Transverse colon (tissue), 4 donors: ENCODE results near the gene ZFAND5. TPM values are rescaled to one million over a fixed set of nuclear protein-coding genes. Genes with fewer than 3 reads are reported as not detected.

Source experiments
- DNase-seq: peaks from one replicate; pipeline ENCODE4 v3.0.0-alpha.2; 2019
- H3K27ac ChIP-seq, 4 donors: fragments of 200-600 bp; sonication (generic); 2 replicates each; pipeline ENCODE4 v1.5.1; 2016 to 2018; ENCODE audit warnings: inconsistent platforms in 4 of 4
- H3K27me3 ChIP-seq: fragments of 200-600 bp; sonication (generic); 2 replicates; pipeline ENCODE4 v1.5.1; 2017; ENCODE audit warnings: inconsistent platforms
- H3K36me3 ChIP-seq, 4 donors: fragments of 200-600 bp; sonication (generic); 2 replicates each; pipeline ENCODE4 v1.5.1; 2017 to 2019; ENCODE audit warnings: inconsistent platforms in 4 of 4
- H3K4me1 ChIP-seq, 4 donors: fragments of 200-600 bp; sonication (generic); 2 replicates each; pipeline ENCODE4 v1.5.1; 2017 to 2020; ENCODE audit warnings: inconsistent platforms in 4 of 4
- H3K4me3 ChIP-seq, 4 donors: fragments of 200-600 bp; sonication (generic); 1 replicate in 1 of 4; 2 replicates in 3 of 4; pipeline versions ENCODE4 v1.5.1 to v1.6.1; 2017 to 2019; ENCODE audit warnings: inconsistent platforms in 4 of 4
- H3K9me3 ChIP-seq, 2 donors: fragments of 200-600 bp; sonication (generic); 2 replicates each; pipeline ENCODE4 v1.5.1; 2017 to 2019; ENCODE audit warnings: inconsistent platforms in 2 of 2
- CTCF ChIP-seq, 5 experiments: fragments of 200-600 bp in 3 of 5; fragments of 450-650 bp in 2 of 5; sonication (generic) in 3 of 5; IDR thresholded peaks; 1 replicate in 2 of 5; 2 replicates in 3 of 5; pipeline ENCODE4 v1.5.1; 2016 to 2017; ENCODE audit warnings: antibody characterized with exemption in 5 of 5, inconsistent platforms in 3 of 5, mild to moderate bottlenecking in 2 of 5, moderate library complexity in 1 of 5
- EP300 ChIP-seq: sonication (generic); formaldehyde crosslinking; IDR thresholded peaks from one replicate; pipeline ENCODE4 v1.6.1; 2017; ENCODE audit warnings: antibody characterized with exemption, low read depth
- POLR2A ChIP-seq: fragments of 450-650 bp; IDR thresholded peaks from one replicate; pipeline ENCODE4 v1.6.1; 2016; ENCODE audit warnings: antibody characterized with exemption, mild to moderate bottlenecking, moderate library complexity
- POLR2AphosphoS5 ChIP-seq, 3 donors: sonication (generic); formaldehyde crosslinking; IDR thresholded peaks; one replicate each; pipeline ENCODE4 v1.6.1; 2016; ENCODE audit warnings: antibody characterized with exemption in 3 of 3
- WGBS, 2 donors: methylation state at CpG; one replicate each; pipeline ENCODE4 v1.1.5; 2018; ENCODE audit warnings: low coverage in 1 of 2; 5-methylcytosine and 5-hydroxymethylcytosine counted together
- in situ Hi-C, 4 donors: fragments of 200-750 bp; cut with MboI; loops; one replicate each; pipeline versions ENCODE4 v1.15.0 to v1.15.1; 2017; ENCODE audit warnings: low sequenced_read_pairs in 3 of 4, low pct_ligation_motif_present in 1 of 4, low pct_unique_long_range_greater_than_20kb in 1 of 4
- intact Hi-C: fragments of 100-400 bp; cut with DNase I; formaldehyde crosslinking; loops from one replicate; pipeline ENCODE4 v1.15.1; 2023; ENCODE audit warnings: low total_unique reads
- total RNA-seq, 4 donors: library from RNA; depleted of rRNA; stranded (reverse); fragments of >200 nt; gene quantifications; one replicate each; pipeline ENCODE4 v1.1.0, GENCODE V29; 2016

The ZFAND5 gene
- total RNA-seq, 4 donors from 2014 or later: 49.0 to 190 (median 98.2) TPM

GRCh38 chr9:72333197-72333596, 31.8 kb downstream of the ZFAND5 start:
- 81 to 83% methylated on average over 3 of the region's 3 CpGs for WGBS, 2 donors
- intact Hi-C loops: no loop called here

DNA sequence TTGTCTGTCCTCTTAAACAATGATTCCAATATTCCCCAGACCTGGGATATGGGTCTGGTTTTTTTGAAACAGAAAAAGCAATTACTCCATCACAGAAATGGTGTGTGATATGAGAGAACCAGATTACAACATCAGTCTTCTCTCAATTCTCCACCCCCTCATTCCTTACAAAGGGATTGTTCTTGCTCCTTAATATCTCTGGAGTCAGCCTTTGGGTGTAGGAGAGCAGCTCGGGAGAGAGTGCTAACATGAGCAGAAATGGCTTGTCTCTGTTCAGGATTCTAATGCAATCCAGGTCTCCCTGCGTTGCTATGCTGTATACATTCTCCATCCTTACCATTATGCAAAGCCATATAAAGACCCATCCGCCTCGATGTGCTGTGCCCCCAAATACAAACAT, 32.7 kb downstream of the ZFAND5 start:
- H3K36me3 ChIP-seq: no peaks in the 10 kb centered on the region
- no peak for DNase-seq
- 59 to 73% methylated on average over 2 to 4 of the region's 4 CpGs for WGBS, 2 donors
- no peaks in the 10 kb centered on the region for H3K27me3 ChIP-seq
- H3K27ac ChIP-seq: no peak overlapping the region
- TF ChIP-seq CTCF (IDR thresholded peaks at IDR 0.05) (no peak), POLR2AphosphoS5 (IDR thresholded peaks at IDR 0.05) (no peak), EP300 (no peak), POLR2A (no peak)
- H3K4me3 ChIP-seq: no peak overlapping the region
- H3K9me3 ChIP-seq: no peaks in the 10 kb centered on the region
- in situ Hi-C loops (no loop called here), intact Hi-C loops (no loop called here)
- H3K4me1 ChIP-seq: no peaks in the 10 kb centered on the region

More at GRCh38 chr9:72333197-72333596, 31.8 kb downstream of the ZFAND5 start:
- H3K36me3 ChIP-seq: no peaks in the 10 kb centered on the region
- no peak overlapping the region for H3K27ac ChIP-seq
- no peak for TF ChIP-seq POLR2AphosphoS5 (IDR thresholded peaks at IDR 0.05)
- no peak for TF ChIP-seq EP300
- no peak for TF ChIP-seq POLR2A
- no peak overlapping the region for H3K4me3 ChIP-seq
- no peaks in the 10 kb centered on the region for H3K27me3 ChIP-seq
- no peak for DNase-seq
- H3K9me3 ChIP-seq: no peaks in the 10 kb centered on the region
- in situ Hi-C loops: no loop called here
- no peaks in the 10 kb centered on the region for H3K4me1 ChIP-seq

- Histone ChIP-seq H3K27ac (no peak overlapping the region), H3K27me3 (no peaks in the 10 kb centered on the region), H3K4me1 (peaks cover 0 to 3% (median 0%) of the 10 kb centered on the region in 4 donors), H3K4me3 (no peak overlapping the region), H3K36me3 (no peaks in the 10 kb centered on the region), H3K9me3 (no peaks in the 10 kb centered on the region)
- intact Hi-C loops (no loop called here), in situ Hi-C loops (no loop called here)
- TF ChIP-seq EP300 (no peak), POLR2AphosphoS5 (IDR thresholded peaks at IDR 0.05) (no peak), CTCF (IDR thresholded peaks at IDR 0.05) (no peak), POLR2A (no peak)
- DNase-seq: no peak
- WGBS, 2 donors: 67 to 88% methylated on average over 6 to 10 of the region's 10 CpGs
Measured at GRCh38 chr9:72327631-72328030, 37.4 kb downstream of the ZFAND5 start.

- Histone ChIP-seq H3K4me3 (no peak overlapping the region), H3K9me3 (no peaks in the 10 kb centered on the region), H3K36me3 (no peaks in the 10 kb centered on the region), H3K4me1 (peaks cover 0 to 3% (median 0%) of the 10 kb centered on the region in 4 donors), H3K27ac (no peak overlapping the region), H3K27me3 (no peaks in the 10 kb centered on the region)
- WGBS, 2 donors: 93 to 100% methylated on average over 1 to 2 of the region's 2 CpGs
- DNase-seq: no peak
- in situ Hi-C loops: no loop called here
- TF ChIP-seq POLR2A (no peak), CTCF (IDR thresholded peaks at IDR 0.05) (no peak), EP300 (no peak), POLR2AphosphoS5 (IDR thresholded peaks at IDR 0.05) (no peak)
- intact Hi-C loops: no loop called here
Measured at GRCh38 chr9:72326641-72327040, 38.4 kb downstream of the ZFAND5 start.

DNA sequence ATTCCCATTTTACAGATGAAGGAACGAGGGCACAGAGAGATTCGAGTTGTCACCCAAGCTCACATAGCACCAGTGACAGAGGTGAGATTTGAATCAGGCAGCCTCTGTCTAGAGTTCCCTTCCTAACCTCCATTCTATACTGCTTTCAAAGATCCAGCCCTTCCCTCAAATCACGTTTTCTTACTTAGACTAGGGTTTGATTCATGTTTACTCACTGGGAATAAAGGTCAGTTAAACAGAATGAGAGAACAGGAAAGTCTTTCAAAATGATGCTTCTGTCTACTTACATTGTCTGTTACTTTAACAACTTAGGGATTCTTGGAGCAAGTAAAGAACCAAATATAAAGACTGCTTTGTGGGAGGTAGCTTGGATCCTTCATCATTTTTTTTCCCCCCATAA, 40.0 kb downstream of the ZFAND5 start:
- Histone ChIP-seq H3K4me1 (peaks cover 0 to 3% (median 0%) of the 10 kb centered on the region in 4 donors), H3K4me3 (no peak overlapping the region), H3K9me3 (no peaks in the 10 kb centered on the region), H3K27me3 (no peaks in the 10 kb centered on the region), H3K27ac (no peak overlapping the region), H3K36me3 (no peaks in the 10 kb centered on the region)
- DNase-seq: no peak
- in situ Hi-C loops (no loop called here), intact Hi-C loops (no loop called here)
- 70 to 86% methylated on average over 3 of the region's 3 CpGs for whole genome bisulfite sequencing, 2 donors
- TF ChIP-seq POLR2A (no peak), POLR2AphosphoS5 (IDR thresholded peaks at IDR 0.05) (no peak), CTCF (IDR thresholded peaks at IDR 0.05) (no peak), EP300 (no peak)
